ENCODE data around the gene VAMP3.

Gene VAMP3

GRCh38 chr1:7770997-7771822 is at the start of gene VAMP3:
Gene VAMP3, plus strand, starts transcription at chr1:7771296. Its CDS starts 88 bp downstream, at chr1:7771384.
- peak; percentile 87 for DNase-seq (ENCODE audit: low read depth)

- DNase-seq (ENCODE audit: low read depth): no peak
These were observed 49.0 kb upstream of the VAMP3 start for GRCh38 chr1:7721940-7722669.

GRCh38 chr1:7722670-7723012 is 48.5 kb upstream of the VAMP3 start:
- no peak for DNase-seq (ENCODE audit: low read depth)

- no peak for DNase-seq (ENCODE audit: low read depth)
These were observed 44.5 kb upstream of the VAMP3 start for GRCh38 chr1:7726623-7727022.

- no peak for DNase-seq (ENCODE audit: low read depth)
These were observed 43.2 kb upstream of the VAMP3 start for GRCh38 chr1:7727809-7728471.

GRCh38 chr1:7729761-7730160 is 41.3 kb upstream of the VAMP3 start:
- no peak for DNase-seq (ENCODE audit: low read depth)

GRCh38 chr1:7732331-7732730 is 38.8 kb upstream of the VAMP3 start:
- DNase-seq (ENCODE audit: low read depth): no peak

- no peak for DNase-seq (ENCODE audit: low read depth)
These were observed 37.8 kb upstream of the VAMP3 start for GRCh38 chr1:7733276-7733675.

GRCh38 chr1:7738044-7738443 is 33.1 kb upstream of the VAMP3 start:
- DNase-seq (ENCODE audit: low read depth): no peak

- no peak for DNase-seq (ENCODE audit: low read depth)
These were observed 27.8 kb upstream of the VAMP3 start for GRCh38 chr1:7743346-7743745.

GRCh38 chr1:7744882-7745281 is 26.2 kb upstream of the VAMP3 start:
- DNase-seq (ENCODE audit: low read depth): no peak

- no peak for DNase-seq (ENCODE audit: low read depth)
These were observed 25.3 kb upstream of the VAMP3 start for GRCh38 chr1:7745783-7746182.

GRCh38 chr1:7747605-7748004 is 23.5 kb upstream of the VAMP3 start:
- DNase-seq (ENCODE audit: low read depth): no peak

- DNase-seq (ENCODE audit: low read depth): no peak
These were observed 22.0 kb upstream of the VAMP3 start for GRCh38 chr1:7749126-7749525.

- DNase-seq (ENCODE audit: low read depth): no peak
These were observed 19.9 kb upstream of the VAMP3 start for GRCh38 chr1:7751174-7751573.

GRCh38 chr1:7752512-7753417 is 18.3 kb upstream of the VAMP3 start:
- peak; percentile 32 for DNase-seq (ENCODE audit: low read depth)

- no peak for DNase-seq (ENCODE audit: low read depth)
These were observed 17.5 kb upstream of the VAMP3 start for GRCh38 chr1:7753641-7754040.

- DNase-seq (ENCODE audit: low read depth): no peak
These were observed 16.9 kb upstream of the VAMP3 start for GRCh38 chr1:7754234-7754633.

GRCh38 chr1:7755448-7755847 is 15.6 kb upstream of the VAMP3 start:
- DNase-seq (ENCODE audit: low read depth): no peak

- no peak for DNase-seq (ENCODE audit: low read depth)
These were observed 10.9 kb upstream of the VAMP3 start for GRCh38 chr1:7760245-7760644.

GRCh38 chr1:7761103-7761502 is 10.0 kb upstream of the VAMP3 start:
- no peak for DNase-seq (ENCODE audit: low read depth)

GRCh38 chr1:7767176-7767575 is 3.9 kb upstream of the VAMP3 start:
- no peak for DNase-seq (ENCODE audit: low read depth)

Measured in activated T-cell treated with anti-CD3 and anti-CD28 coated beads for 1 hour (primary cell).